Panc1 (cell line): ENCODE results near the gene ALG9. TPM values are rescaled to one million over a fixed set of nuclear protein-coding genes. Genes with fewer than 3 reads are reported as not detected.

Experiments used
- ATAC-seq: fragments of 200-7000 bp; cut with Tn5 transposase; 2 replicates; pipeline ENCODE4 v1.9.1; 2020; ENCODE audit warnings: mild to moderate bottlenecking, moderate library complexity
- BruUV-seq: library from RNA; stranded (reverse); fragments of 400-500 nt; replicated peaks from 2 replicates; lab custom pipeline; 2021; lab: Mats Ljungman, UMichigan
- CTCF ChIA-PET: fragments of 300-600 bp; sonication (Branson Sonifier 250); formaldehyde crosslinking; loops from one replicate; lab custom pipeline; 2022; ENCODE audit warnings: antibody characterized with exemption; lab: Charles Lee
- POLR2A ChIA-PET: fragments of 300-600 bp; sonication (Branson Sonifier 250); formaldehyde crosslinking; loops from one replicate; lab custom pipeline; 2022; ENCODE audit warnings: antibody characterized with exemption; lab: Charles Lee
- DNase-seq: peaks from one replicate; pipeline ENCODE4 v3.0.0-alpha.2; 2010; ENCODE audit warnings: low read depth, low spot score
- H3K27ac ChIP-seq: 2 replicates; pipeline ENCODE4 v1.5.1; 2011; ENCODE audit warnings: mild to moderate bottlenecking, low read length, inconsistent platforms
- H3K27me3 ChIP-seq: fragments of 200-500 bp; sonication (Bioruptor generic); 2 replicates; pipeline ENCODE4 v1.6.0; 2014; ENCODE audit warnings: low read length, inconsistent platforms; ENCODE audit not compliant: control insufficient read depth, insufficient read depth
- H3K36me3 ChIP-seq: fragments of 200-500 bp; sonication (Bioruptor generic); 2 replicates; pipeline ENCODE4 v1.5.1; 2014; ENCODE audit warnings: inconsistent platforms, mild to moderate bottlenecking, low read length, moderate library complexity; ENCODE audit not compliant: control insufficient read depth, insufficient read depth
- H3K4me1 ChIP-seq: 2 replicates; pipeline ENCODE4 v1.5.1; 2011; ENCODE audit warnings: inconsistent platforms, mild to moderate bottlenecking, low read length, moderate library complexity; ENCODE audit not compliant: control insufficient read depth, insufficient read depth
- H3K4me3 ChIP-seq, 2 experiments: 2 replicates each; pipeline ENCODE4 v1.5.1; 2011 to 2012; ENCODE audit warnings: low read depth in 2 of 2, low read length in 2 of 2, mild to moderate bottlenecking in 2 of 2, inconsistent platforms in 1 of 2, moderate library complexity in 1 of 2
- H3K9me3 ChIP-seq: fragments of 200-500 bp; sonication (Bioruptor generic); 2 replicates; pipeline ENCODE4 v1.5.1; 2014; ENCODE audit warnings: low read depth, mild to moderate bottlenecking, inconsistent platforms, low read length, moderate library complexity; ENCODE audit not compliant: control insufficient read depth, insufficient read depth
- POLR2AphosphoS5 ChIP-seq: IDR thresholded peaks from 2 replicates; pipeline ENCODE4 v1.6.1; 2012; ENCODE audit warnings: mild to moderate bottlenecking, low read depth, low read length, moderate library complexity
- SIN3A ChIP-seq: IDR thresholded peaks from 2 replicates; pipeline ENCODE4 v1.6.1; 2012; ENCODE audit warnings: low read depth, mild to moderate bottlenecking, low read length, moderate library complexity, borderline replicate concordance; ENCODE audit not compliant: insufficient read depth
- TCF7L2 ChIP-seq: IDR thresholded peaks from 2 replicates; pipeline ENCODE4 v1.6.1; 2011; ENCODE audit warnings: mild to moderate bottlenecking, low read depth, low read length, inconsistent platforms
- in situ Hi-C: cut with HindIII; loops from 2 replicates; pipeline ENCODE4 v1.10.0; 2016; ENCODE audit warnings: low sequenced_read_pairs, low pct_unique_long_range_greater_than_20kb
- intact Hi-C: fragments of 100-400 bp; cut with micrococcal nuclease; formaldehyde crosslinking; loops from one replicate; pipeline ENCODE4 v1.10.0; 2022; ENCODE audit not compliant: unreplicated experiment
- total RNA-seq: library from RNA; stranded (reverse); gene quantifications from one replicate; pipeline ENCODE4 v1.2.1, GENCODE V29; 2021; ENCODE audit not compliant: unreplicated experiment
- TF ChIP-seq, protein P1 (sequence below), 2 experiments: IDR thresholded peaks; 2 replicates each; pipeline ENCODE4 v1.6.1; 2011 to 2012; ENCODE audit warnings: low read depth in 2 of 2, control low read depth in 1 of 2, low read length in 1 of 2, mild to moderate bottlenecking in 1 of 2, moderate library complexity in 1 of 2; ENCODE audit not compliant: insufficient read depth in 1 of 2
- TF ChIP-seq, protein P2 (sequence below): fragments of 450-650 bp; IDR thresholded peaks from 2 replicates; pipeline ENCODE4 v1.5.1; 2017; ENCODE audit warnings: mild to moderate bottlenecking

Gene ALG9
- total RNA-seq, 1 experiment from 2014 or later: 27.1 TPM

DNA sequence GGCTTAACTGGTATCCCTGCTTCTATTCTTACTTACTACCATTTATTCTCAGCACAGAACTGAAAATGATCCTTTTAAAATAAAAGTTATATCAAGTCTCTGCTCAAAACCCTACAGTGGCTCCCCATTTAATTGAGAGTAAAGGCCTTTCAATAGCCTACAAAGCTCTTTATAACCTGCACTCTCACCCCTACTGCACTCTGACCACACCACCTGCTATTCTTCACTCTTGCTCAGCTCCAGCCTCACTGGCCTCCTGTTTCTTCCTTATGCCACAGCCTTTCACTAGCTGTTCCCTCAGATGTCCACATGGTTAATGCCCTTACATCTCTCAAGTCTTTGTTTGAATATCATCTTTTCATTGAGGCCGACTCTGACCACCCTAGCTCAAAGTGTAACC, 64.3 kb downstream of the ALG9 start:
- ATAC-seq (no peak), DNase-seq (no peak)
- H3K9me3 ChIP-seq: no peaks in the 10 kb centered on the region
- H3K27ac ChIP-seq: no peak overlapping the region
- no peak overlapping the region for H3K4me3 ChIP-seq
- H3K36me3 ChIP-seq: no peaks in the 10 kb centered on the region
- H3K4me1 ChIP-seq: no peaks in the 10 kb centered on the region
- in situ Hi-C loops (no loop called here), intact Hi-C loops (no loop called here)
- H3K27me3 ChIP-seq: no peaks in the 10 kb centered on the region
- TF ChIP-seq TCF7L2: no peak
- TF ChIP-seq, protein P1, sequence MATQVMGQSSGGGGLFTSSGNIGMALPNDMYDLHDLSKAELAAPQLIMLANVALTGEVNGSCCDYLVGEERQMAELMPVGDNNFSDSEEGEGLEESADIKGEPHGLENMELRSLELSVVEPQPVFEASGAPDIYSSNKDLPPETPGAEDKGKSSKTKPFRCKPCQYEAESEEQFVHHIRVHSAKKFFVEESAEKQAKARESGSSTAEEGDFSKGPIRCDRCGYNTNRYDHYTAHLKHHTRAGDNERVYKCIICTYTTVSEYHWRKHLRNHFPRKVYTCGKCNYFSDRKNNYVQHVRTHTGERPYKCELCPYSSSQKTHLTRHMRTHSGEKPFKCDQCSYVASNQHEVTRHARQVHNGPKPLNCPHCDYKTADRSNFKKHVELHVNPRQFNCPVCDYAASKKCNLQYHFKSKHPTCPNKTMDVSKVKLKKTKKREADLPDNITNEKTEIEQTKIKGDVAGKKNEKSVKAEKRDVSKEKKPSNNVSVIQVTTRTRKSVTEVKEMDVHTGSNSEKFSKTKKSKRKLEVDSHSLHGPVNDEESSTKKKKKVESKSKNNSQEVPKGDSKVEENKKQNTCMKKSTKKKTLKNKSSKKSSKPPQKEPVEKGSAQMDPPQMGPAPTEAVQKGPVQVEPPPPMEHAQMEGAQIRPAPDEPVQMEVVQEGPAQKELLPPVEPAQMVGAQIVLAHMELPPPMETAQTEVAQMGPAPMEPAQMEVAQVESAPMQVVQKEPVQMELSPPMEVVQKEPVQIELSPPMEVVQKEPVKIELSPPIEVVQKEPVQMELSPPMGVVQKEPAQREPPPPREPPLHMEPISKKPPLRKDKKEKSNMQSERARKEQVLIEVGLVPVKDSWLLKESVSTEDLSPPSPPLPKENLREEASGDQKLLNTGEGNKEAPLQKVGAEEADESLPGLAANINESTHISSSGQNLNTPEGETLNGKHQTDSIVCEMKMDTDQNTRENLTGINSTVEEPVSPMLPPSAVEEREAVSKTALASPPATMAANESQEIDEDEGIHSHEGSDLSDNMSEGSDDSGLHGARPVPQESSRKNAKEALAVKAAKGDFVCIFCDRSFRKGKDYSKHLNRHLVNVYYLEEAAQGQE (IDR thresholded peaks at IDR 0.05; ENCODE audit: insufficient read depth in 1 of 2, low read depth in 2 of 2, low read length in 1 of 2): no peak
- TF ChIP-seq, protein P2, sequence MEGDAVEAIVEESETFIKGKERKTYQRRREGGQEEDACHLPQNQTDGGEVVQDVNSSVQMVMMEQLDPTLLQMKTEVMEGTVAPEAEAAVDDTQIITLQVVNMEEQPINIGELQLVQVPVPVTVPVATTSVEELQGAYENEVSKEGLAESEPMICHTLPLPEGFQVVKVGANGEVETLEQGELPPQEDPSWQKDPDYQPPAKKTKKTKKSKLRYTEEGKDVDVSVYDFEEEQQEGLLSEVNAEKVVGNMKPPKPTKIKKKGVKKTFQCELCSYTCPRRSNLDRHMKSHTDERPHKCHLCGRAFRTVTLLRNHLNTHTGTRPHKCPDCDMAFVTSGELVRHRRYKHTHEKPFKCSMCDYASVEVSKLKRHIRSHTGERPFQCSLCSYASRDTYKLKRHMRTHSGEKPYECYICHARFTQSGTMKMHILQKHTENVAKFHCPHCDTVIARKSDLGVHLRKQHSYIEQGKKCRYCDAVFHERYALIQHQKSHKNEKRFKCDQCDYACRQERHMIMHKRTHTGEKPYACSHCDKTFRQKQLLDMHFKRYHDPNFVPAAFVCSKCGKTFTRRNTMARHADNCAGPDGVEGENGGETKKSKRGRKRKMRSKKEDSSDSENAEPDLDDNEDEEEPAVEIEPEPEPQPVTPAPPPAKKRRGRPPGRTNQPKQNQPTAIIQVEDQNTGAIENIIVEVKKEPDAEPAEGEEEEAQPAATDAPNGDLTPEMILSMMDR: no peak
- no peak for TF ChIP-seq SIN3A
- TF ChIP-seq POLR2AphosphoS5: no peak
- POLR2A ChIA-PET: no interaction called here
- CTCF ChIA-PET: no interaction called here
- BruUV-seq: no TSS peak

DNA sequence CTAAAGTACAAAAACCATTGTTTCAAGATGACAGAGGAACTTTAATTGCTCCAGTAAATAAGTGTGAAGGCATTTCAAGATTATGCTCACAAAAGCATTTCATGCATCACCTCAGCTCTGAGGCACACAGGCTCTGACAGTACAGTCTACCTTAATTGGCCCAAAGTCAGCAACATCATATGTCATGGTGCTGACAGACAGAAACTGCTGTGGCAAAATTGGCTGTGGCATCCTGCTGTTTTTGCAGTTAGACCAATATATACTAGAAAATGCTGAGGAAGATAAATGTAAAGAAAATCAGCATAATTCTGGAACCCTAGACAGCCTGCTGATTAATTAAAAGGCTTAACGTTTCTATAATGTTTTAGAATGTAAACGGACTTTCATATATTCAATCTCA, 70.2 kb downstream of the ALG9 start:
- no TSS peak for BruUV-seq
- no peak overlapping the region for H3K27ac ChIP-seq
- no peak for DNase-seq
- POLR2A ChIA-PET: no interaction called here
- no peaks in the 10 kb centered on the region for H3K36me3 ChIP-seq
- TF ChIP-seq SIN3A: no peak
- TF ChIP-seq POLR2AphosphoS5: no peak
- TF ChIP-seq, protein P2: no peak
- TF ChIP-seq, protein P1 (IDR thresholded peaks at IDR 0.05; ENCODE audit: insufficient read depth in 1 of 2, low read depth in 2 of 2, low read length in 1 of 2): no peak
- no peaks in the 10 kb centered on the region for H3K9me3 ChIP-seq
- intact Hi-C loops (no loop called here), in situ Hi-C loops (no loop called here)
- no peaks in the 10 kb centered on the region for H3K4me1 ChIP-seq
- CTCF ChIA-PET: no interaction called here
- no peak for ATAC-seq
- no peaks in the 10 kb centered on the region for H3K27me3 ChIP-seq
- H3K4me3 ChIP-seq: no peak overlapping the region
